GM12874 (cell line): Measurements from ENCODE around the gene KDM4B.

ENCODE experiments used
- CTCF ChIP-seq: IDR thresholded peaks from 2 replicates; pipeline ENCODE4 v1.5.1; 2011; ENCODE audit warnings: low read depth, mild to moderate bottlenecking, control low read depth, low read length, moderate library complexity; ENCODE audit not compliant: insufficient read depth

KDM4B gene

GRCh38 chr19:5040544-5041167 lies 71.7 kb downstream of the KDM4B start:
- no peak for TF ChIP-seq CTCF

GRCh38 chr19:5041168-5041912 lies 72.4 kb downstream of the KDM4B start:
- no peak for TF ChIP-seq CTCF

GRCh38 chr19:5041913-5042187 lies 72.9 kb downstream of the KDM4B start:
- TF ChIP-seq CTCF, result no peak

GRCh38 chr19:5042556-5042955 lies 73.6 kb downstream of the KDM4B start:
- TF ChIP-seq CTCF, result no peak

- no peak for TF ChIP-seq CTCF
Observed at GRCh38 chr19:5045029-5045428, 76.1 kb downstream of the KDM4B start.

- no peak for TF ChIP-seq CTCF
Observed at GRCh38 chr19:5045956-5046338, 77.0 kb downstream of the KDM4B start.

- TF ChIP-seq CTCF, result no peak
Observed at GRCh38 chr19:5046339-5047039, 77.6 kb downstream of the KDM4B start.
